ENCODE results near the gene HBZ. TPM values are rescaled to one million over a fixed set of nuclear protein-coding genes. Genes with fewer than 3 reads are reported as not detected.

The HBZ gene
- total RNA-seq, 2 experiments from 2014 or later, result not detected

- H3K4me3 Mint-ChIP-seq, result peak overlapping the region; percentile 20
- Histone ChIP-seq H3K9me3 (ENCODE audit: control insufficient read depth in 1 of 2, insufficient read depth in 1 of 2, low read length in 2 of 2) (peaks cover 0 to 6% of the 10 kb centered on the region in 2 experiments), H3K4me3 (ENCODE audit: low read length) (no peak overlapping the region), H3K27ac (ENCODE audit: low read depth in 1 of 2, low read length in 2 of 2) (no peak overlapping the region), H3K4me1 (ENCODE audit: insufficient read depth, low read length) (peaks cover 29% of the 10 kb centered on the region), H3K27me3 (ENCODE audit: control insufficient read depth in 1 of 2, insufficient read depth in 2 of 2, low read length in 2 of 2) (peaks cover 42 to 51% of the 10 kb centered on the region in 2 experiments), H3K36me3 (ENCODE audit: insufficient read depth, low read length) (no peaks in the 10 kb centered on the region)
- ChIA-PET CTCF (no interaction called here), POLR2A (no interaction called here)
- H3K27ac Mint-ChIP-seq, result no peak overlapping the region
- no peak for TF ChIP-seq CTCF (IDR thresholded peaks at IDR 0.05)
- H3K36me3 Mint-ChIP-seq (ENCODE audit: low read depth), result no peaks in the 10 kb centered on the region
- ATAC-seq (ENCODE audit: poor library complexity) (no peak), DNase-seq (no peak)
- no peaks in the 10 kb centered on the region for H3K9me3 Mint-ChIP-seq
- peaks cover 52% of the 10 kb centered on the region for H3K27me3 Mint-ChIP-seq
- H3K4me1 Mint-ChIP-seq (ENCODE audit: low read depth), result peaks cover 13% of the 10 kb centered on the region
- intact Hi-C loops (cut with DNase I, micrococcal nuclease), result no loop called here
Observed at GRCh38 chr16:177394-177822, 25.0 kb downstream of the HBZ start.

- intact Hi-C loops (cut with DNase I, micrococcal nuclease), result no loop called here
- ChIA-PET CTCF (no interaction called here), POLR2A (no interaction called here)
- Mint-ChIP-seq H3K27me3 (peaks cover 52% of the 10 kb centered on the region), H3K4me3 (peak overlapping the region; percentile 20), H3K4me1 (ENCODE audit: low read depth) (peaks cover 13% of the 10 kb centered on the region), H3K27ac (no peak overlapping the region), H3K9me3 (no peaks in the 10 kb centered on the region), H3K36me3 (ENCODE audit: low read depth) (no peaks in the 10 kb centered on the region)
- H3K4me1 ChIP-seq (ENCODE audit: insufficient read depth, low read length), result peaks cover 28% of the 10 kb centered on the region
- no peak for ATAC-seq (ENCODE audit: poor library complexity)
- no peaks in the 10 kb centered on the region for H3K36me3 ChIP-seq (ENCODE audit: insufficient read depth, low read length)
- no peak for TF ChIP-seq CTCF (IDR thresholded peaks at IDR 0.05)
- H3K4me3 ChIP-seq (ENCODE audit: low read length), result no peak overlapping the region
- H3K27me3 ChIP-seq (ENCODE audit: control insufficient read depth in 1 of 2, insufficient read depth in 2 of 2, low read length in 2 of 2), result peaks cover 42 to 51% of the 10 kb centered on the region in 2 experiments
- H3K27ac ChIP-seq (ENCODE audit: low read depth in 1 of 2, low read length in 2 of 2), result no peak overlapping the region
- no peak for DNase-seq
- H3K9me3 ChIP-seq (ENCODE audit: control insufficient read depth in 1 of 2, insufficient read depth in 1 of 2, low read length in 2 of 2), result peaks cover 0 to 6% of the 10 kb centered on the region in 2 experiments
Observed at GRCh38 chr16:177981-178667, 25.7 kb downstream of the HBZ start.

- H3K4me1 ChIP-seq (ENCODE audit: insufficient read depth, low read length), result peaks cover 25% of the 10 kb centered on the region
- intact Hi-C loops (cut with DNase I, micrococcal nuclease), result no loop called here
- no peak overlapping the region for H3K4me3 ChIP-seq (ENCODE audit: low read length)
- Mint-ChIP-seq H3K27ac (no peak overlapping the region), H3K36me3 (ENCODE audit: low read depth) (no peaks in the 10 kb centered on the region), H3K4me1 (ENCODE audit: low read depth) (peaks cover 13% of the 10 kb centered on the region), H3K4me3 (no peak overlapping the region), H3K27me3 (peaks cover 49% of the 10 kb centered on the region), H3K9me3 (no peaks in the 10 kb centered on the region)
- POLR2A ChIA-PET, result no interaction called here
- DNase-seq, result no peak
- no peak for ATAC-seq (ENCODE audit: poor library complexity)
- CTCF ChIA-PET, result no interaction called here
- TF ChIP-seq CTCF (IDR thresholded peaks at IDR 0.05), result no peak
- H3K27ac ChIP-seq (ENCODE audit: low read depth in 1 of 2, low read length in 2 of 2), result no peak overlapping the region
- no peaks in the 10 kb centered on the region for H3K36me3 ChIP-seq (ENCODE audit: insufficient read depth, low read length)
- peaks cover 42 to 47% of the 10 kb centered on the region in 2 experiments for H3K27me3 ChIP-seq (ENCODE audit: control insufficient read depth in 1 of 2, insufficient read depth in 2 of 2, low read length in 2 of 2)
- peaks cover 0 to 6% of the 10 kb centered on the region in 2 experiments for H3K9me3 ChIP-seq (ENCODE audit: control insufficient read depth in 1 of 2, insufficient read depth in 1 of 2, low read length in 2 of 2)
Observed at GRCh38 chr16:178668-179015, 26.2 kb downstream of the HBZ start.
